Stomach (tissue), 9 donors: ENCODE measurements around the gene AGMO. TPM values are rescaled to one million over a fixed set of nuclear protein-coding genes. Genes with fewer than 3 reads are reported as not detected.

ENCODE experiments used
- DNase-seq, 2 donors: peaks; one replicate each; pipeline versions ENCODE4 v3.0.0 to v3.0.0-alpha.2; 2013 to 2019
- H3K27ac ChIP-seq, 5 donors: fragments of 200-600 bp in 4 of 5; sonication (generic) in 4 of 5; one replicate each; pipeline ENCODE4 v1.5.1; 2013 to 2019; ENCODE audit warnings: mild to moderate bottlenecking in 1 of 5, moderate library complexity in 1 of 5
- H3K27me3 ChIP-seq, 3 donors: fragments of 200-600 bp; sonication (generic); one replicate each; pipeline ENCODE4 v1.5.1; 2017 to 2019; ENCODE audit warnings: mixed run types in 1 of 3
- H3K36me3 ChIP-seq, 4 donors: fragments of 200-600 bp; sonication (generic); 1 replicate in 3 of 4; 2 replicates in 1 of 4; pipeline ENCODE4 v1.5.1; 2016 to 2019
- H3K4me1 ChIP-seq, 4 donors: fragments of 200-600 bp; sonication (generic); one replicate each; pipeline ENCODE4 v1.5.1; 2016 to 2019
- H3K4me3 ChIP-seq, 4 donors: fragments of 200-600 bp; sonication (generic) in 3 of 4; one replicate each; pipeline ENCODE4 v1.5.1; 2016 to 2019; ENCODE audit warnings: mild to moderate bottlenecking in 1 of 4
- H3K9me3 ChIP-seq, 4 donors: fragments of 200-600 bp; sonication (generic); one replicate each; pipeline ENCODE4 v1.5.1; 2016 to 2019
- CTCF ChIP-seq, 7 experiments: fragments of 450-650 bp in 4 of 7; fragments of 200-600 bp in 3 of 7; sonication (generic) in 3 of 7; IDR thresholded peaks; one replicate each; pipeline ENCODE4 v1.5.1; 2016 to 2019; ENCODE audit warnings: antibody characterized with exemption in 7 of 7, control low read depth in 2 of 7, mild to moderate bottlenecking in 1 of 7
- EP300 ChIP-seq: sonication (generic); formaldehyde crosslinking; IDR thresholded peaks from one replicate; pipeline ENCODE4 v1.6.1; 2017; ENCODE audit warnings: antibody characterized with exemption
- POLR2A ChIP-seq, 4 donors: fragments of 450-650 bp; IDR thresholded peaks; one replicate each; pipeline ENCODE4 v1.6.1; 2016; ENCODE audit warnings: antibody characterized with exemption in 4 of 4, control low read depth in 2 of 4, mild to moderate bottlenecking in 1 of 4, moderate library complexity in 1 of 4
- POLR2AphosphoS5 ChIP-seq, 3 donors: sonication (generic); formaldehyde crosslinking; IDR thresholded peaks; one replicate each; pipeline ENCODE4 v1.6.1; 2016; ENCODE audit warnings: antibody characterized with exemption in 3 of 3
- WGBS, 5 donors: extraction: QIAGEN DNeasy Blood & Tissue Kit in 3 of 5; methylation state at CpG; one replicate each; pipeline versions ENCODE4 v1.1.5 to v1.1.7; 2013 to 2018; 5-methylcytosine and 5-hydroxymethylcytosine counted together
- intact Hi-C: fragments of 100-400 bp; cut with DNase I; formaldehyde crosslinking; loops from one replicate; pipeline ENCODE4 v1.15.1; 2023; ENCODE audit warnings: low total_unique reads
- polyA plus RNA-seq, 3 donors: library from polyadenylated mRNA; stranded (reverse); fragments of 200-250 nt; gene quantifications; one replicate each; pipeline ENCODE4 v1.2.3, GENCODE V29; 2013
- total RNA-seq, 5 donors: library from RNA; depleted of rRNA; stranded (reverse); fragments of >200 nt; gene quantifications; one replicate each; pipeline versions ENCODE4 v1.1.0 to v1.2.3, GENCODE V29; 2014 to 2016
- donor health status: healthy with polysubstance abuse.
- donor health status: Bipolar disorder and iron deficiency.
- donor health status: healthy.

Gene AGMO
- total and polyA plus RNA-seq, 8 donors, result 0.03 to 33.0 (median 5.0) TPM; not detected in 5

GRCh38 chr7:15475808-15476530 is 85.8 kb downstream of the AGMO start:
- Histone ChIP-seq H3K27ac (no peak overlapping the region), H3K27me3 (no peaks in the 10 kb centered on the region), H3K4me1 (no peaks in the 10 kb centered on the region), H3K4me3 (no peak overlapping the region), H3K9me3 (no peaks in the 10 kb centered on the region), H3K36me3 (no peaks in the 10 kb centered on the region)
- 71 to 82% (median 76%) methylated on average over 7 of the region's 7 CpGs for WGBS, 5 donors
- intact Hi-C loops, result no loop called here
- DNase-seq, result peak in 1 of 2 donors; percentile 66
- no peak for TF ChIP-seq EP300
- no peak for TF ChIP-seq CTCF (IDR thresholded peaks at IDR 0.05)
- no peak for TF ChIP-seq POLR2AphosphoS5 (IDR thresholded peaks at IDR 0.05)
- no peak for TF ChIP-seq POLR2A (IDR thresholded peaks at IDR 0.05)

- intact Hi-C loops, result no loop called here
- Histone ChIP-seq H3K4me3 (no peak overlapping the region), H3K27me3 (no peaks in the 10 kb centered on the region), H3K36me3 (no peaks in the 10 kb centered on the region), H3K4me1 (no peaks in the 10 kb centered on the region), H3K9me3 (no peaks in the 10 kb centered on the region), H3K27ac (no peak overlapping the region)
- DNase-seq, result no peak
- no peak for TF ChIP-seq POLR2AphosphoS5 (IDR thresholded peaks at IDR 0.05)
- no peak for TF ChIP-seq POLR2A (IDR thresholded peaks at IDR 0.05)
- TF ChIP-seq EP300, result no peak
- no peak for TF ChIP-seq CTCF (IDR thresholded peaks at IDR 0.05)
Measured at GRCh38 chr7:15471669-15471950, 90.2 kb downstream of the AGMO start.

- Histone ChIP-seq H3K9me3 (no peaks in the 10 kb centered on the region), H3K27ac (no peak overlapping the region), H3K36me3 (no peaks in the 10 kb centered on the region), H3K4me1 (no peaks in the 10 kb centered on the region), H3K27me3 (no peaks in the 10 kb centered on the region), H3K4me3 (no peak overlapping the region)
- WGBS, 5 donors, result 63 to 93% (median 87%) methylated on average over 1 of the region's 1 CpG
- TF ChIP-seq EP300 (no peak), POLR2A (IDR thresholded peaks at IDR 0.05) (no peak), CTCF (IDR thresholded peaks at IDR 0.05) (no peak)
- intact Hi-C loops, result no loop called here
- DNase-seq, result no peak
Measured at GRCh38 chr7:15470825-15471668, 90.8 kb downstream of the AGMO start.

GRCh38 chr7:15464667-15465121 is 97.1 kb downstream of the AGMO start:
- Histone ChIP-seq H3K27ac (peak overlapping the region in 3 of 5 donors; percentile 29 to 36 (median 36)), H3K4me3 (no peak overlapping the region), H3K4me1 (peaks cover 0 to 16% (median 0%) of the 10 kb centered on the region in 4 donors), H3K27me3 (no peaks in the 10 kb centered on the region), H3K36me3 (no peaks in the 10 kb centered on the region), H3K9me3 (no peaks in the 10 kb centered on the region)
- peak in 1 of 2 donors; percentile 79 for DNase-seq
- intact Hi-C loops, result no loop called here
- TF ChIP-seq CTCF (IDR thresholded peaks at IDR 0.05) (no peak), POLR2A (IDR thresholded peaks at IDR 0.05) (no peak), EP300 (no peak), POLR2AphosphoS5 (IDR thresholded peaks at IDR 0.05) (no peak)
- WGBS, 5 donors, result 43 to 67% (median 57%) methylated on average over 3 of the region's 3 CpGs
